Loucy (cell line): Measurements from ENCODE around the gene TMCO6.

Source experiments
- EZH2phosphoT487 ChIP-seq: fragments of 200-600 bp; IDR thresholded peaks from 2 replicates; pipeline ENCODE4 v1.6.1; 2018; ENCODE audit warnings: antibody characterized with exemption, mild to moderate bottlenecking, moderate library complexity, borderline replicate concordance
- TF ChIP-seq, protein P1 (sequence below): fragments of 200-600 bp; sonication (generic); conservative IDR thresholded peaks from 2 replicates; pipeline ENCODE4 v1.5.1; 2014; ENCODE audit warnings: mild to moderate bottlenecking, antibody characterized with exemption, low read length

GRCh38 chr5:140690941-140691924 is 52.0 kb downstream of the TMCO6 start, which contains the start of the genes HARS1 and HARS2:
- TF ChIP-seq, protein P1, sequence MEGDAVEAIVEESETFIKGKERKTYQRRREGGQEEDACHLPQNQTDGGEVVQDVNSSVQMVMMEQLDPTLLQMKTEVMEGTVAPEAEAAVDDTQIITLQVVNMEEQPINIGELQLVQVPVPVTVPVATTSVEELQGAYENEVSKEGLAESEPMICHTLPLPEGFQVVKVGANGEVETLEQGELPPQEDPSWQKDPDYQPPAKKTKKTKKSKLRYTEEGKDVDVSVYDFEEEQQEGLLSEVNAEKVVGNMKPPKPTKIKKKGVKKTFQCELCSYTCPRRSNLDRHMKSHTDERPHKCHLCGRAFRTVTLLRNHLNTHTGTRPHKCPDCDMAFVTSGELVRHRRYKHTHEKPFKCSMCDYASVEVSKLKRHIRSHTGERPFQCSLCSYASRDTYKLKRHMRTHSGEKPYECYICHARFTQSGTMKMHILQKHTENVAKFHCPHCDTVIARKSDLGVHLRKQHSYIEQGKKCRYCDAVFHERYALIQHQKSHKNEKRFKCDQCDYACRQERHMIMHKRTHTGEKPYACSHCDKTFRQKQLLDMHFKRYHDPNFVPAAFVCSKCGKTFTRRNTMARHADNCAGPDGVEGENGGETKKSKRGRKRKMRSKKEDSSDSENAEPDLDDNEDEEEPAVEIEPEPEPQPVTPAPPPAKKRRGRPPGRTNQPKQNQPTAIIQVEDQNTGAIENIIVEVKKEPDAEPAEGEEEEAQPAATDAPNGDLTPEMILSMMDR: no peak
- TF ChIP-seq EZH2phosphoT487: no peak
